AG08396 (cell line): ENCODE results near the gene CAMK2A.
A peak's percentile ranks its signal among the peaks of the same experiment; 100 is the strongest.

Experiments
- DNase-seq: peaks from one replicate; pipeline ENCODE4 v3.0.0; 2012; ENCODE audit warnings: low spot score, mixed read lengths

Gene CAMK2A

DNA sequence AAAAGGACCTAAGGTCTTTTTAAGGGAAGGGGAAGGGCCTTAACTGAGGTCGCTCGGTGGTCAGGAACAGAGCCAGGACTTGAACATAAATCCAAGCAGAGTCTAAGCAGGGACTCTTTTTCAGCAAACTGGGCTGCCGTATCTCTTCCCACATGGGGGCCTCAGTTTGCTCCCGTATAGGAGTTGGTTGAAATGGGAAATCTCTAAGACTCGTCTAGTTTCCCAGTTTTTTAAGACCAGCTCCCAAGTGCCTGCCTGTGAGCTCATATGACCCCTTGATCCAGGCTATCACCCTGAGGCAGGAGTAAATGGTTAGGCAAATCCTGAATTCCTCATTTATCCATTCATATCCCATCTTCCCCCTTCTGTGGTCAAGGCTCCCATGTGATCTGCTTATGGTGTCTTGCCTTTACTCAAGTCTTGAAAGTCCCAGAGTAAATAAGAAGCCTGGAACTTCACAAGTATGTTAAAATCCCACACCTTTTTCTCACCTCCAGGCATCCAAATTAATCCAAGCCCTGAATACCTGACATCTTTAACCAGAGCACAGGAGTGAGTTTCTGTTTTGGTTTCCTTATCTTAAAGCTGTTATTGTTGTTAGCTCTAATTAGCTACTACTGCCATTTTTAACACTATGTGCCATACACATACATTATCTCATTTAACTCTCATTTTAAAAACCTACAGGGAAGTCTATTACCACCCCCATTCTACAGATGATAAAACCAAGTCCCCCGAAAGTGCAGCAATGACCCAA lies 10.2 kb upstream of the CAMK2A start:
- DNase-seq, result no peak

DNA sequence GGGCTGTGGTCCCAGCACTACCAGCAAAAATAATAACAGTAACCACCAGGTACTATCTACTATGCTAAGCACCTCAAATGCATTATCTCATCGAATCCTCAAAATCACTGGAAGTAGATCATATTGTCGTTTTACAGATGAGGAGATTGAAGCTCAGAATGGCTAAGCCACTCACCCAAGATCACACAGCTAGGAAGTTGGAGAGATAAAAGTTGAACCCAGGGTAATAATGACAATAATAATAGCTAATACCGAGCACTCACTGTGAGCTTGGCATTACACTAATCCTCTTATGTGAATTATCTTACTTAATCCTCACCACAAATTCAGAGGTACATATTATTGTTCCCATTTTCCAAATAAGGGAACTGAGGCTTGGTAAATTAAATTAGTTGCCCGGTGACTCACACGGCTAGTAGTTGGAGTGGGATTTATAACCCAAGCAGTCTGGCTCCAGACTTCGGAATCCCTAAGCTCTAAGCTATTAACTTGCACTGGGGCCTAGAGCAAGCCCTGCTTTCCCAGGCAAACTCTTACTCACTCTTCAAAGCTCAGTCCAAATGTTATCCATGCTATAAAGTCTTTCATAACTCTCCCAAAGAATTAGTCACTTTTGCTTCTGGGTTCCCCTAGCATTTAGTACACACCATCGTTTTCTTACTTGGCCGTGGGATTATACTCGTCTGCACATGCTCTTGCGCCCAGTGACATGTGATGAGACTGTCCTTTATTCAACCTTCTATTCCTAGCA lies 9.3 kb upstream of the CAMK2A start:
- peak; percentile 91 for DNase-seq

DNA sequence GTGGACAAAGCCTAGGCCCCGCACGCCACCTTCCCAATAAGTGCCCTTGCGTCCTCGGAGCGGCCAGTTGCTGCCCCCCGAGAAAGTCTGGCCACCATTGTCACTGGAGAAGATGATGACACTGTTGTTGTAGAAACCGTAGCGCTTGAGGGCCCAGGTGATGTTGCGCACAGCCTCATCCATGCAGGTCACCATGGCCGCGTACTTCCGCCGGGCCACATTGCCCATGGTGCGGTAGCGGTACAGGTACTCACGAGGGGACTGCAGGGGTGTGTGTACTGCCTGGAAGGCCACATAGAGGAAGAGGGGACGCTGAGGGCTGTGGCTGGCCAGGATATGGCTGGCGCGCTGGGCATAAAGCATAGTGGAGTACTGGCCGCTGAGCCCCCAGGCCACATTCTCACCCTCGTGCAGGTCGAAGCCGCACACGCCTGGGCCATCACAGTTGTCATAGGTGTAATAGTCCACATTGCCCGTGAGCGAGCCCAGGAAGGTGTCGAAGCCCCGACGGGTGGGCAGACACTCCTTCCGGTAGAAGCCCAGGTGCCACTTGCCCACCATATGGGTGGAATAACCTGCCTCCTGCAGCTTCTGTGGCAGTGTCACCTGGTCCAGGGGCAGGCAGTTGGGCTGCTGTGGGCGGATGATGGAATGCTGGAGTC lies 8.5 kb upstream of the CAMK2A start:
- DNase-seq, result no peak

DNA sequence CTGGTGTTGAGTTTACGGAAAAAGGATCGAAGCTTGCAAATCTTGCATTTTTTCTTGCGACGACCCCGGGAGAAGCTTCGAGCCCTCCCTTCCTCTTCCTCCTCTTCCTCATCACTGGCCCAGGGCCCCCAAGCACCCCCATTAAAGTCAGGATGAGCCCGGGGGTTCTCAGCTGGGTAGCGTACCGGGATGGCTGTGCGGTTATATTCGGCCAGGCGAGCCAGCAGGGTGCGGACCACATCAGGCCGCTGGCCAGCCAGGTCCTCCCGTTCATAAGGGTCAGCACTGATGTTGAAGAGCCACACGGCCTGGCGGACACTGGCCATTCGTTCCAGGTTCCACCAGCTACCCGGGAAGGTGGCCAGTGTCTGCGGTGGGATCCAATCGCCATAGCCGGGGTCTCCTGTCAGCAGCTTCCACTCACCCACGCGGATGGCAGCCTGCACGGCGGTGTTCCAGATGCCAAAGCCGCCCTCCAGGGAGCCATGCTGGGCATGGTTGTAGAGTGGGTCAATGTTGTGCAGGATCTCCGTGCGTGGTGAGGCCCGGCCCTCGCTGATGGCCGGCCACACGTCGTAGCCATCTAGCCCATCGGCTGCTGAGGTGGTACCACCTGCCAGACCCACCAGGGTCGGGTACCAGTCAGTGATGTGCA lies 7.8 kb upstream of the CAMK2A start:
- DNase-seq, result no peak

DNA sequence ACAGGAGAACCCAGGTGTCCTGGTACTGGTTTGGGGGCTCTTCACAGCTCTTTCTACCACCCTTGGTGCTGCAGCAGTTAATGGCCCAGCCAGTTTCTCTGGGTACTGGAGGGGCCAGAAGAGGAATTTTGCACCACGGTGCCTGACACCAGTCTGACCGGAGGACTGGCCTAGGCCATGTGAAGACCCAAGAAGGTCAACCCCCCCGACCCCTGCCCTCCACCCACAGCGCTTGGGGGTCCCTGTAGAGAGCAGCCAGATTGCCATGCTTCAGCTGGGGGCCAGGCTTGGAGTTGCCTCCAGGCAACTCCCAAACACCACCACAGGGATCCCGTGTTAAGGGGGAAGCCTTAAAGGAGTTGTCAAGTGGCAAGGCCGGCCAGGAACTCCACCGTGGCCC lies 6.9 kb upstream of the CAMK2A start:
- no peak for DNase-seq

DNA sequence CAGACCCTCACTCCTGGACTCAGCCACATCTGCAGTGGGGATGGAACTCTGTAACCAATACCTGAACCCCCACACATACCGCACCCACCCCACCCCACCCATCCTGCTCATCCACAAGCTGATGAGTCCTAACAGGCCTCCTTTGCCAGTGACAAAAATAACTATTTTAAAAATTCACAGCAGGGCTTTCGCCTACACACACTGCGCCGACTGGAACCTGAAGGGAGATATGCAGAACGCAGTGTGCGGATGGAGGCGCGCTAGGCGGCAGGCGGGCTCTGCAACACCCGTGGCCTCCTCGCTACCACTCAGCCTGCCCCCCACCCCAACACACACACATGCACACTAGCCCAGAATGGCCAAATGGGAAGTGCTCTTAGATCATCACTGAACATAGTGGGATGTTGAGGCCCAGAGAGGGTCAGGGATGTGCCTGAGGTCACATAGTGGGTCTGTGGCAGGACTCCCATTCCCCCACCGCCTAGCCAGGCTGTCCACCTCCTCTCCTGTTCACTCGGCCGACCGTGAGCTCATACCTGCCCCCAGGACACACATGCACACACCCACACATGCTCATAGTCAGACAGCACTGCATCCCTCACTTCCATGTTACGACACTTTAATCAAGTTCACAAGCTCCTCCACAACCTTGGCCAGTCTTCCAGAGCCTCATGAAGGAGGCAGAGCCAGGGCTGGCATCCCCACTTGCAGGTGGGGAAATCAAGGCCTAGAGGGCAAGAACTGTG lies 6.3 kb upstream of the CAMK2A start:
- no peak for DNase-seq

DNA sequence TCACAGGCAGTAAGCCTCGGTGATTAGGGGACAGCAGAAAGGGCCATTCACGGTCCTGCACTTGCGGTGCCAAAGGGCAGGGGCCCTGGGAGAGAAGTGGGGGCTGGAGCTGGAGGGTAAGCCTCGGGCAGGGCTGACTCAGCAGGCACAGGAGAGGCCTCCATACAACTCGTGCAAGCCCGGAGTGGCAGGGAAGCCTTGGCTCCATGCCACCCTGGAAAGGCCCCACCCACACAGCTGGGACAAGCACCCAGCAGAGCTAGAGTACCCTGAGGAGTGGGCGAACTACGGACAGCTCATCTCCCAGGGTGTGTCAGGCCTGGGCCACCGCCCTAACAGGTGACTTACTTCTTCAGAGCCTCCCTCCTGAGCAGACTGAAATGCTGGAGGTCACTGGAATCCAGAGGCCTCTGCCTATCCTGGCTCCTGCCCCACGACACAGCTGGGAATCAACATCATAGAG lies 5.6 kb upstream of the CAMK2A start:
- peak; percentile 75 for DNase-seq

DNA sequence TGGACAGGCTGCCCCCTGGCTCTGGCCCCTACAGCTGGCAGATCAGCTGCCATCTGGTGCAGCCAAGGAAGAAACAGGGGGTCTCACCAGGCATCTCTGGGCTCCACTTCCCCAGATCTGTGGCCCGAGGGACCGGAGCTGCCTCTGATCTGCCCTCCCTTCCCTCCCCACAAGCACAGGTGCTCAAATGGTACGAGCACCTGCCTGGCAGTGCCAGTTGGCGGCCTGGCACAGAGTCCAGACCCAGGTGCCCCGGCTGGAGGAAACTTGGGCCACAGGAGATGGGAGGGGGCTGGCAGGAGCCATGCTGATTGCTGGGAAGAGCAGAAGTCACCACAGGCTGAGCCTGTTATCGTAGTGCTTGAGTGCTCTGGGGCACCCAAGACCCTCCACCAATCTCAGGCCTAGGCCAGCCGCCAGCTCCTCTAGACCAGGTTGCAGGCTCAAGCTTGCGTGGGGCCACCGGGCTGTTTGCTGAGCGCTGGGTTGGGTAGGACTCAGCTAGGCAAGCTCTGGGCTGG lies 5.0 kb upstream of the CAMK2A start:
- DNase-seq, result no peak

DNA sequence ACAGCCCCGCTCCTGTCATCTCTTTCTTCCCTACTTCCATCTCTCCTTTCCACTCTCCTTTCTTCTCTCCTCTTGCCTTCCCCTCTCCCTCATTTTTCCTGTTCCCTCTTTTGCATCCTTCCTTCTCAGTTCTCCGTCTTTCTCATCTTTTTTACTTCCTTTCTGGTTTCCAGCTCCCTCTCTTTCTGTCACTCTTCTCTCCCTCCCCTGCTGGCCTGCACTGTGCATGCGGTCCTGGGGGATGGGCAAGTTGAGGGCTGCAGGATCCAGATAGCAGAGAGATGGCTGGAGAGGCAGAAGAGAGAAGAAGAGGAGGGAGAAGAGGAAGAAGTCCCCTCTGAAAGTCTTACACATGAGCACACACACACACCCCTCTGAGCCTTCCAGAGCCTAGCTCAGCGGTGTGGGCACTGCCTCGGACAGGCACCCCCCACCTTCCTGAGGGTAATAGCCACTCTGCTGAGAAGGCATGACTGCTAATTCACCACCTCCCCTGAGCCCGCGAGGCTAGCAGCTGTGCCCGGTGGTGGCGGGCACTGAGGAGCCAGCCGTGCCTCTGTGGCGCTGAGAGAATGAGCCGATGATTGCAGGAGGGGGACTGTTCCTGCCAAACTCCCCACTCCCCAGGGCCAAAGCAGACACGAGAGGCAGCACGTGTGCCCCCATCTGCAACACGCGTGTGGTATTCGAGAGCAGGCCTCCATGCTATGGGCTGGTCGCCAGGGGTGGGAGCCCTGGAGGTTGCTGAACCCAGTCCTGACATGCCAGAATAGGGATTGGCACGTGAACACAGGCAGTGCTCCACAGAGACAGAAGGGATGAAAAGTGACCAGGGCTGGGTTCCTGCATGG lies 3.7 kb upstream of the CAMK2A start:
- DNase-seq, result no peak

DNA sequence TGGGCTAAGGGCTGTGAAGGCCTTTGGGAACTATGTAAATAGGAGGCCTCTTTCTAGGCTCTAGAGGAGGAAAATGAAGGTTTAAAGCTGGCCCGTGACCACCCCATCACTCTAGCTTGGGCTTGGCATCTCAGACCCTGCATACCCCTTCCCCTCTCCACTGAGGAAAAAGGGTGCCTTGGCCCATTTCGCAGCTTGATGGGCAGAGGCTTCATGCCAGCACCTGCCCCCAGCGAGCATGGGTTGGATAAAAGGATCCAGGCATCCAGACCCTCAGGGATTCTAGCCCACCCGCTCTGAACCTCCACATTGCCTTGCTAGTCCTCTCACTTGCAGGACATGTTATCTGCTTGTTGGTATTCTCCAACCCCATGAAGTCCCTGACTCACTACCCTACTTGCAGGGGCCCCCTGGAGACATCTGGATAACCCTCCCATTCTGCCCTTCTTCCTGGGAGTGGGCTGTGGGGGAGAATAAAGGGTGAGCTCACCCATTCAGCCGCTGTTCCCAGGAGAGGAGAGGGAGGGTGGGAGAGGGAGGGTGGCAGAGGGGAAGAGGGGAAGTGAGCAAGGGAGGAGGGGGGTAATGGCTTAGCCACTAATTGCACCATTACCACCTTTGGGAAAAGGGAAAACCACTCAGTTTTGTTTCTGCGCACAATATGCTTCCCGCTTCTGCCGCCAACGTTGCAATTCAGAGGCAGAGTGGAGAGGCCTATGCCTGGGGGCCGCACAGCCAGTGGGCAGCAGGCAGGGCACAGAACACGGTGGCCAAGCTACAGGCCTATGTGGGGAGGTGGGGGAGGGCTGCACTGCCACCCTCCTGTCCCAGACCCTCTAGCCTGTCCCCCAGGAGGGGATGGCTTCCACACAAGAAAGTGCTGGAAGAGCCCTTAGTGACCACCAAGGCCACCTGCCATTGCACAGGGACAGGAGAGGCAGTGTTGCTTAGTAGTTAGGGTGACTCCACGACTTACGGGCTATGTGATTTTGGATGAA lies 2.1 kb upstream of the CAMK2A start:
- no peak for DNase-seq

DNA sequence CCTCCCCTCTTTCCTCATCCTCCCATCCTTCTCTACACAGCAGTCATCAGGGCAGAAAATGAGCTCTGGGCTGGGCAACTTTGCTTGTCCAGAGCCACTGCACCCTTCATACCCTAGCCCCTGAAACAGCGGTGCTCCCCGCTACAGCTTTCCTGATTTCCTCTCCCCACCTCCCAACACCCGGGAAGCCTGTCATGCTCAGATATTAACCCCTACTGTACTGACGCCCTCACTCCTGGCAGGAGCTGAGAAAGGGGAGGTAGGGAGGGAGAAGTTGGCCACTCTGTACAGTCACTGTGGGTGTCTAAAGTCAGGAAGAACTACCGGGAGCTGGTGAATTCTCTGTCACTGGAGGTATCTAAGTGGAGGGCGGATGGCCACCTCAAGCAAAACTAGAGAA lies 782 bp downstream of the CAMK2A start:
- DNase-seq, result no peak

DNA sequence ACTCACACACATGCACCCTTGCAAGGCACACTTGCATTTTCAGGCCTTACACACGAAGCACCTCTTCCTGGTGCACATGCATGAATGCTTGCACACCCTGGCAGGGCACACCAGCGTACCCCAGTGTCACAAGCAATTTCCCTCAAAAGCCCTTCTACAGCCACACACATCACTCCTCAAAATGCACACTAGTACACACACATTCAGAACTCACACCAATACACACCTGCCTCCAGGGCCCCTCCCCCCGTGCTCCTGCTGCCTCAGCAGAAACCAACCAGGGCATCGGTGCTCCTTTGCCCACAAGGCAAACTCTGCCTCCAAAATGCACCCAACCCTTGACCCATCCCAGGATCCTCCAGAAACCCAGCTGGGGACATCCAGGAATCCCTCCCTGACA lies 1.2 kb downstream of the CAMK2A start:
- no peak for DNase-seq

DNA sequence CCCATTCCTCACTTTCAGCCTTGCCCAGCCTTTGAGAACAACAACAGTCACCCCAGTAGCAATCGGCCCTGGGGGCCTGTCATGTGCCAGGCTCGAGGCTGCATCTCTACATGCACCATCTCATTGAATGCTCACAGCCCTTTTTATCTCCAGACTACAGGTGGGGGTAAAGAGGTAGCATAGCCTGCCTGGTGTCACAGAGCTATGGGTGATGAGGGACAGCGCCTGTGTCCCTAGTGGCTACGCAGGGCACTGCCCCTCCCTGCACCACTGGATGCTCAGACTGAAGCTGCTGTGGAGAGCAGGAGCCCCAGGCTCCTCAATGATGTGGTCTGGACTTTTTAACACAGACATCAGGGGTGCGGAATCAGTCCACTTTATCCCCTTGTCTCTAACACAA lies 2.8 kb downstream of the CAMK2A start:
- no peak for DNase-seq

DNA sequence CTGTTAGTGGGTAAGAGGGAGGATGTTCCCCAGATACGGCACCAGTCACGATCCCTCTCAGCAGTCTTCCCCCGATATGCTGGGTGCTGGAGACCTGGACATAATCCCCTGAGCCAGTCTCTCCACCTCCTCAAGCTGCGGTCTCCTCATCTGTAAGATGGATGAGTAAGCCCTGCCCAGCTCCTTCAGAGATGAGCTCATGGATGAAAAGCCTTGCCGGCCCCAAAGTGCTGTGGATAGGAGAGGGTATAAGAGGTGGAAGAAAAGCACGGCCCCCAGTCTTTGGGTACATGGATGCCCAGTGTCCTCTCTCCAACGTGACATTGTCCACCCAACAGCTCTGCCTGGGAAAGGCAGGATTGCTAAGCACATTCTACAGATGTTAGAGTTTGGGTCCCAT lies 4.5 kb downstream of the CAMK2A start:
- DNase-seq, result no peak

DNA sequence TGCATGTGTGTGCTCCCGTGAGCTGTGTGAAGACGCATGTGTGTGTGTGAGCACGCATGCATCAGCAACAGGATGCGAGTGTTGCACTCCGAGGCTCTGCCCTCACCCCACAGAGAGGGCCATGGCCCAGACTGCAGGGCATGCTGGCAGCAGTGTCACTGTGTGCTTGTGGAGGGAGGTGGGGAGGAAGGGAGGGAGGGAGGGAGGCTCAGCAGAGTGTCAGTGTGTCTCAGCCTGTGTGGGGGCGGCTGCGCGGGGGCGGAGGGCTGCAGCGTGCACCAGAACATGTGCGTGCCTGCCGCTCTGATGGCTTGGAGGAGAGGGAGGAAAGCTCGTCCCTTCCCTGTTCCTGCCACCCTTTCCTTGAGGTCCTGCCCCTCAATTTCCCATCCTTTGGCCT lies 5.3 kb downstream of the CAMK2A start:
- no peak for DNase-seq

DNA sequence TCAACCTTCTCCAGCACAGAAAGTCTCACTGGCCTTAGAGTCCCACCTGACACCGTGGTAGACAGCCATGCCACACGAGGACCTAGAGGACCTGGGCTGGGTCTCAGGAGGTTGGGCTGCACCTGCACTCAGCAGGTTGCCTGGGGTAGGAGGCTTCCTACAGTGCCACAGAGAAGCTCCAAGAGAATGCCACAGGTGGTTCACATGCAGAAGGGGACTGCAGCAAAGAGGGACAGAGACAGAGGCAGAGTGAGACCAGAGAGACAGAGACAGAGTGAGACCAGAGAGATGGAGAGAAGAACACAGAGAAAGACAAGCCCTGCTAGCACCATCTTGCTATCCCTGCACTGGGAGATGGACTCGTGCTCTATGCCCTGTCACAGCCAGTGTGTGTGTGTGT lies 5.7 kb downstream of the CAMK2A start:
- DNase-seq, result no peak

DNA sequence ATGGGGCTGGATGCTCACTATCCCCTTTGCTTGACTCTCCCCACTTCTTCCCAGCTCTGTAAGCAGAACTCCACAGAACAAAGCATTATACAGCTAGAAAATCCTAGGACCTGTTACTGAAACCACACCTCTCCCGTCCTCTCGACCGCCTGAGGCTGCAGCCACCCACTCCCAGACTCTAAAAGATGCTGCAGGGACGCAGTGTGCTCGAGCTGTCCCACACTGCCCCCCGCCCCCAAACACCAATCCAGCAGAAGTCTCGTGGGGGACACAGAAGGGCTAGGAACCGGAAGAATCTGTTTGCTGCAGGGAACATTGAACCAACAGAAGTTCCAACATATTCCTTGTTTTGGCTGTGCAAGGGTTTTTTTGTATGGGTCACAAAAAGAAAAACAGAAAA lies 7.6 kb downstream of the CAMK2A start:
- no peak for DNase-seq

DNA sequence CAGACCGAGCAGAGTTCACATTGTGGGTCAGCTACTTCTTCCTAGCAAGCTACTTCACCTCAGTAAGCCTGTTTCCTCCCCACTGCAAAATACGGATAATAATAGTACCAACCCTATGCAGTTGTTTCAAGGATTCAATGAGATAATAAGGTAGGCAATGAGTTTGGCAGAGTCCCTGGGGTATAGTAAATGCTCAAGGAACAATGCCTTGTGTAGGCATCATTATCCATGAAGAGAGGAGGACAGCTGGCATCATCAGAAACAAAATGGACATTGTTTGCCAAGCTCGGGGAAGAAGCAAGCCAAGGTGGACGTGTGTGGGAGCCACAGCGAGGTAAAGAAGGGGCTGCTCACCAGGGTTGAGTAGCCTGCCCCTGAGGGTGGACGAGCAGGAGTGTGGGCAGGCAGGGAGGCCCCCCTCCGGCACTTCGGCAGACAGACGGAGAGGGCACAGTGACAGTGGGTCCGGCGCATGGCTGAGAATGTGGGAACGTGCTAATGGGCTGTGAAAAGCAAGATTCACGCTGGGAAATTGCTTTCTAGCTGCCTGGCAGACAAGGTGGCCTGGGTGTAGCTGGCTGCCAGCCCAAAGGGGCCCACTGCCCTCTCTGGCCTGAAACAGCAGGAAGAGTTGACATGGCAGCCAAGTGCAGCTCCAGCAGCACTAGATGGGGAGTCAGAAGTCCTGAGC lies 10.1 kb downstream of the CAMK2A start:
- DNase-seq, result no peak

DNA sequence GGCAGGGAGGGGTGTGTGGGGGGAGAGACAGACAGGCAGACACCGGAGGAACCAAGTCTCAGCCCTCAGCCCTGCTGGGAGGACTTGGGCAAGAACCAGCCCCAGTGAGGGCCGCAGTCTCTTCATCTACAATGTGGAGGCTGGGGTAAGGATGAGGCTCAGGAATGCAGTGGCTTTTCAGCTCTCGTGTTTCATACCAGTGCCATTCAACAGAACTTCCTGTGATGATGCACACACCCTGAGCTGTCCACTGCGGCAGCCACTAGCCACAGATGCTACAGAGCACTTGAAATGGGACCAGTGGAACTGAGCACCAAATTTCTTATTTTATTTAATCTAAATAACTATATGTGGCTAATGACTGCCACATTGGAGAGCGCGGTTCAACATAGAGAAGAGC lies 10.7 kb downstream of the CAMK2A start:
- peak; percentile 80 for DNase-seq
